IPS-20b (cell line): ENCODE measurements around the gene CYP19A1.

ENCODE experiments used
- H3K27ac ChIP-seq: one replicate; pipeline ENCODE4 v1.5.1; 2013; ENCODE audit warnings: low read length
- H3K27me3 ChIP-seq: 2 replicates; pipeline ENCODE4 v1.6.1; 2013; ENCODE audit warnings: mild to moderate bottlenecking, low read length, inconsistent platforms; ENCODE audit not compliant: insufficient read depth
- H3K36me3 ChIP-seq: 2 replicates; pipeline ENCODE4 v1.6.1; 2013; ENCODE audit warnings: low read depth, mild to moderate bottlenecking, inconsistent platforms, low read length, moderate library complexity; ENCODE audit not compliant: insufficient read depth
- H3K4me1 ChIP-seq: 2 replicates; pipeline ENCODE4 v1.6.1; 2013; ENCODE audit warnings: mild to moderate bottlenecking, control low read depth, inconsistent platforms, low read length, moderate library complexity; ENCODE audit not compliant: insufficient read depth
- H3K4me3 ChIP-seq: 2 replicates; pipeline ENCODE4 v1.5.1; 2013; ENCODE audit warnings: mild to moderate bottlenecking, low read length, inconsistent platforms
- H3K9ac ChIP-seq: 2 replicates; pipeline ENCODE4 v1.6.1; 2013; ENCODE audit warnings: low read depth, mild to moderate bottlenecking, inconsistent platforms, low read length, moderate library complexity
- H3K9me3 ChIP-seq: 2 replicates; pipeline ENCODE4 v1.6.1; 2013; ENCODE audit warnings: mild to moderate bottlenecking, low read depth, low read length, inconsistent platforms; ENCODE audit not compliant: insufficient read depth

Gene CYP19A1

DNA sequence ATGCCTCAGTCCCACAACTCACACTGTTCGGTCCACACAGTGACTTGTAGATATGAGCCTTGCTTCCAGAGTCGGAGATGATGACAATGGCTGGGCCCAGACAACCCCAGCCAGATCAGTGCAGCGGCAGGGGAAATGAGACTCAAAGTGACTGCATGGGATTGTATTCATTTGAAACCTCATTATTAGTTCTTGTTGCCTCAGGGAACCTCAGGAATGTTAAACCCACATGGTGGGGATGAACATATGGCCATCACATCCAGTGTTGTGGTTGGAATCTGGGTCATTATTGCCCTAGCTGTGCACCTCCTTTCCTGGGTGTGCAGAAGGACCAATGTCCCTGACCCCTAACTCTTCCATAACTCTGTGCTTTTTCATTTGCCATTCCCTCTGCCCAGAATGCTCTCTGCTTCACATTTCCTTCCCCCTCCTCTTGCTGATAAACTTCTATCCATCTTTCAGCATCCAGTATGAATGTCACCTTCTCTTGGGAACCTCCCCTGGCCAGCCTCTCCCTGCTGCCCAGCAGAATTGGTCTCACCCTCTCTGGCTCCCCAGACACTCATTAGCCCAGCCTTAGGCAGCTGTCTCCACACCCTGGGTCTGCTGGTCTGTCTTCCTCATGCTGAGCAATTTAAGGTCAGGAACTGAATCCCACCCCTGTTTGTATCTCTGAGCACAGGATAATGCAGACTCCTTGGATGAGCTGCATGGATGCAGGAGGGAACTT lies 176.7 kb downstream of the CYP19A1 start:
- no peaks in the 10 kb centered on the region for H3K9me3 ChIP-seq
- no peaks in the 10 kb centered on the region for H3K36me3 ChIP-seq
- H3K27me3 ChIP-seq = no peaks in the 10 kb centered on the region
- no peak overlapping the region for H3K27ac ChIP-seq
- no peak overlapping the region for H3K9ac ChIP-seq
- no peak overlapping the region for H3K4me3 ChIP-seq
- peaks cover 3% of the 10 kb centered on the region; the same call in 1 of the 2 replicates for H3K4me1 ChIP-seq

DNA sequence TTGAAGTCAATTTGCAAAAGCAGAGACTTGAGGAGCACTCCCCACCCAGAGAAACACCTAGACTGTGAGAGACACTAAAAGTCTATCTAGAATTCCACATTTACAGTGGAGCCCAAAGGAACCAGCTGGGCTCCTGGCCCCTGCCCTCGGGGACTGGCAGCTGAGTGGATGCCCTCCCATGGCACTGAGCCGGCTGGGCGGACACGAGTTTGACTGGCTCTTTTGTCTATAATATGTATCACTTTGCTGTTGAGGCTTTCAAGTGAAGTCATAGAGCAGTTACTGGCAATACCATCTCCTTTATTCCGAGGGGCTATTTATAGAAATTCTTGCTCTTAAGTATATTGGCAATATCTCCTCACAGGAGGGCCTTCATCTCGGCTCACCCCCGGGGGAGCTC lies 177.9 kb downstream of the CYP19A1 start:
- Histone ChIP-seq H3K9ac (no peak overlapping the region), H3K27ac (no peak overlapping the region), H3K27me3 (no peaks in the 10 kb centered on the region), H3K4me1 (peaks cover 3% of the 10 kb centered on the region; the same call in 1 of the 2 replicates), H3K4me3 (no peak overlapping the region), H3K9me3 (no peaks in the 10 kb centered on the region; the same call in 1 of the 2 replicates), H3K36me3 (no peaks in the 10 kb centered on the region)
